ENCODE measurements around the gene TMEM258. TPM values are rescaled to one million over a fixed set of nuclear protein-coding genes. Genes with fewer than 3 reads are reported as not detected.

Gene TMEM258
- total and polyA plus RNA-seq, 2 of the 4 experiments (the other 2 are of a cell fraction), result 107 to 280 TPM

DNA sequence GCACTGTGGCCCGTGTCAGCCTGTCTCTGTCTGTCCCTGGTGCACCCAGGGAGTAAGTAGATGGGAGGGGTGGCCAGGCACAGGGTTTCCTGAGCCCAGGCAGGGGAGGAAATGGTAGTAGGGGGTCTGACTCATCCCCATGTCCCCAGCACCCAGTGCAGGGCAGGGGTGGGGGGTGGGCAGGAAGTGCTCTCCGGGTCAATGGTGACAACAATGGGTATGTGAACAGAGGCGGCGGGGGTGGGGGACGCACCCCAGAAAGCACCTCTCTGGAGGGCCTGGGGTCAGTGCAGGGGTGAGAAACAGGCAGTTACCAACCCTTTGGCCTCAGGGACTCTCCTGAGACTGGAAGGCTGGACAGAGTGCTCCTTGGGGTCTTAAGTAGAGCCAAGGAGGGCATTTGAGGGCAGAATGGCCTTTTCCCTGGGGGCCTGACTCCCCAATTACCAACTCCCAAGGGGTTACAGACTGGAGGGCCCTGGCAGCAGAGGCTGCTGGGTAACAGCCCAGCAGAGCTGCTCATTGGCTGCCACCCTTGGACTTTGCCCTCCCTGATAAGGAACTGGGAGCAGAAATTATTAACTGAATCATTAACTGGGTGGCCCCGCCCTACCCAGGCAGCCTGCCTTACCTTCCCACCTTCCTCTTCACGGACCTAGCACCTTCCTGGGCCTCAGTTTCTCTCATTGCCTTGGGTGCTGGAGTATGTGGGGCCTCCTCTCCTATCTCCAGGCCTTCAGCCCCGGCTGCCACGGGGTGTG is 35.8 kb downstream of the TMEM258 start:
- in situ Hi-C loops (cut with MboI; ENCODE audit: low sequenced_read_pairs), result no loop called here
- CTCF ChIA-PET, result no interaction called here
- H2AFZ ChIP-seq (replicated peaks; ENCODE audit: low read length, poor library complexity), result peak overlapping the region; percentile 75

More for the DNA sequence above, 35.8 kb downstream of the TMEM258 start:
- no TSS peak for BruUV-seq (replicated peaks)
- Histone ChIP-seq H2BK20ac (ENCODE audit: low read depth, low read length) (peak overlapping the region; percentile 72; the same call in 1 of the 2 replicates), H3K36me3 (ENCODE audit: control insufficient read depth, insufficient read depth, low read length) (no peaks in the 10 kb centered on the region), H3K27me3 (ENCODE audit: control insufficient read depth, insufficient read depth, low read length) (peaks cover 3% of the 10 kb centered on the region; the same call in 1 of the 2 replicates), H3K9me3 (ENCODE audit: control insufficient read depth, insufficient read depth, low read length) (no peaks in the 10 kb centered on the region), H3K4ac (ENCODE audit: low read depth, low read length) (peak overlapping the region; percentile 54; the same call in 1 of the 2 replicates), H4K91ac (ENCODE audit: insufficient read depth, low read depth, low read length) (peak overlapping the region; percentile 76), H4K5ac (ENCODE audit: low read depth, low read length) (peak overlapping the region; percentile 61; the same call in 1 of the 2 replicates), H2AK9ac (replicated peaks; ENCODE audit: low read depth, low read length, poor library complexity) (peak overlapping the region; percentile 90), H3K18ac (ENCODE audit: low read depth, low read length) (no peak overlapping the region), H3K27ac (ENCODE audit: insufficient read depth, low read length) (no peak overlapping the region; the same call in 1 of the 2 replicates), H2BK120ac (ENCODE audit: low read depth, low read length) (peak overlapping the region; percentile 74), H3K4me2 (ENCODE audit: low read depth, low read length) (no peak overlapping the region), H2BK5ac (ENCODE audit: low read depth, low read length, poor library complexity, severe bottlenecking) (peak overlapping the region; percentile 42), H3K9ac (ENCODE audit: low read depth, low read length) (peak overlapping the region; percentile 25; the same call in 1 of the 2 replicates), H4K20me1 (ENCODE audit: insufficient read depth, low read length) (no peaks in the 10 kb centered on the region), H3K79me1 (ENCODE audit: low read depth in 1 of 2, low read length in 2 of 2) (0 out of 4 replicates have a peak, but pooled peaks cover 0 to 3% of the 10 kb centered on the region in 2 experiments), H3K56ac (ENCODE audit: extremely low read depth, insufficient read depth, low read length) (no peak overlapping the region), H3K14ac (replicated peaks; ENCODE audit: low read depth, low read length) (peak overlapping the region; percentile 51; the same call in 1 of the 2 replicates), H2AK5ac (ENCODE audit: low read depth, low read length) (peak overlapping the region; percentile 82; the same call in 1 of the 2 replicates), H4K8ac (ENCODE audit: low read depth in 2 of 2, low read length in 2 of 2) (peak overlapping the region; percentile 66 to 81; a peak in 3 of 4 replicates), H3K9me1 (ENCODE audit: insufficient read depth, low read length) (no peaks in the 10 kb centered on the region), H2BK15ac (ENCODE audit: low read depth, low read length) (peak overlapping the region; percentile 45; the same call in 1 of the 3 replicates), H3K23ac (ENCODE audit: low read depth, low read length) (no peak overlapping the region), H3K4me3 (ENCODE audit: insufficient read depth, low read depth, low read length) (no peak overlapping the region), H3K4me1 (ENCODE audit: control insufficient read depth, insufficient read depth, low read length) (peaks cover 15% of the 10 kb centered on the region)
- dilution Hi-C loops (cut with HindIII; ENCODE audit: low sequenced_read_pairs, unreplicated experiment) (no loop called here), intact Hi-C loops (cut with micrococcal nuclease) (no loop called here)
- POLR2A ChIA-PET (ENCODE audit: unreplicated experiment), result no interaction called here
- TF ChIP-seq FOS (IDR thresholded peaks at IDR 0.05; ENCODE audit: low read depth, low read length), result 0 out of 2 replicates have a peak, but pooled peaks have one; percentile 31
- TF ChIP-seq CHD1 (IDR thresholded peaks at IDR 0.05; ENCODE audit: low read depth, low read length), result no peak
- DNase-seq (peak; percentile 50), ATAC-seq (ENCODE audit: low read depth) (no peak)
- WGBS, 2 experiments (ENCODE audit: extremely low coverage in 2 of 2, insufficient read length in 1 of 2), result no CpG with 5 or more reads among the region's 9 CpGs

Data from IMR-90 (cell line).